Mesothelial cell of epicardium (in vitro differentiated cells): ENCODE measurements around the gene SUB1. TPM values are rescaled to one million over a fixed set of nuclear protein-coding genes. Genes with fewer than 3 reads are reported as not detected.
"Not testable (repeated sequence)": the region's sequence is repeated elsewhere in the genome, so short reads cannot be mapped to it uniquely, and the experiment has no call there.

ENCODE experiments used
- DNase-seq, 2 experiments: peaks; one replicate each; pipeline ENCODE4 v3.0.0; 2021; ENCODE audit warnings: low spot score in 2 of 2; ENCODE audit not compliant: unreplicated experiment in 2 of 2
- H3K27ac Mint-ChIP-seq: 2 replicates; pipeline ENCODE4 v1.8.0; 2021; ENCODE audit warnings: mixed read lengths
- H3K27me3 Mint-ChIP-seq: 2 replicates; pipeline ENCODE4 v1.8.0; 2021; ENCODE audit warnings: low read depth, mixed read lengths
- H3K36me3 Mint-ChIP-seq: 2 replicates; pipeline ENCODE4 v1.8.0; 2021; ENCODE audit warnings: mixed read lengths
- H3K4me1 Mint-ChIP-seq: 2 replicates; pipeline ENCODE4 v1.8.0; 2021; ENCODE audit warnings: mixed read lengths
- H3K4me3 Mint-ChIP-seq: 2 replicates; pipeline ENCODE4 v1.8.0; 2021; ENCODE audit warnings: mild to moderate bottlenecking, moderate library complexity, mixed read lengths
- H3K9me3 Mint-ChIP-seq: 2 replicates; pipeline ENCODE4 v1.8.0; 2021; ENCODE audit warnings: mixed read lengths
- CTCF ChIP-seq: fragments of 200-600 bp; sonication (generic); IDR thresholded peaks from one replicate; pipeline ENCODE4 v1.5.0; 2021; ENCODE audit warnings: antibody characterized with exemption; ENCODE audit not compliant: unreplicated experiment
- total RNA-seq: library from RNA; stranded (reverse); gene quantifications from 3 replicates; pipeline ENCODE4 v1.2.1, GENCODE V29; 2021

SUB1 gene
- 199 TPM in 3 replicates for total RNA-seq

GRCh38 chr5:32585446-32586275 is at the start of gene SUB1:
Gene SUB1 (plus strand): TSS chr5:32585557. CDS start chr5:32588513, 2,956 bp downstream.
- Mint-ChIP-seq H3K9me3 (peaks cover 6% of the 10 kb centered on the region), H3K4me1 (peaks cover 14% of the 10 kb centered on the region), H3K27ac (peak within 1 kb of the TSS; percentile 90), H3K4me3 (peak within 1 kb of the TSS; percentile 86), H3K27me3 (no peaks in the 10 kb centered on the region), H3K36me3 (peaks cover 5% of the 10 kb centered on the region)
- TF ChIP-seq CTCF, result no peak
- DNase-seq, result peak; percentile 86 to 91

GRCh38 chr5:32536246-32536645 is 49.1 kb upstream of the SUB1 start:
- Mint-ChIP-seq H3K4me3 (no peak overlapping the region), H3K27me3 (no peaks in the 10 kb centered on the region), H3K9me3 (peaks cover 7% of the 10 kb centered on the region), H3K27ac (no peak overlapping the region), H3K36me3 (no peaks in the 10 kb centered on the region), H3K4me1 (peaks cover 11% of the 10 kb centered on the region)
- TF ChIP-seq CTCF, result no peak
- DNase-seq, result no peak

GRCh38 chr5:32537437-32538029 is 47.8 kb upstream of the SUB1 start:
- not testable (repeated sequence) for H3K36me3 Mint-ChIP-seq, H3K27me3 Mint-ChIP-seq, H3K4me1 Mint-ChIP-seq, H3K27ac Mint-ChIP-seq, H3K9me3 Mint-ChIP-seq, H3K4me3 Mint-ChIP-seq, DNase-seq

- no peak for DNase-seq
- Mint-ChIP-seq H3K27me3 (no peaks in the 10 kb centered on the region), H3K9me3 (peaks cover 13% of the 10 kb centered on the region), H3K36me3 (no peaks in the 10 kb centered on the region), H3K4me1 (no peaks in the 10 kb centered on the region), H3K27ac (no peak overlapping the region), H3K4me3 (no peak overlapping the region)
- no peak for TF ChIP-seq CTCF
These were observed 47.3 kb upstream of the SUB1 start for GRCh38 chr5:32538031-32538547.

GRCh38 chr5:32539981-32540845 is 45.1 kb upstream of the SUB1 start:
- Mint-ChIP-seq H3K36me3 (no peaks in the 10 kb centered on the region), H3K9me3 (peaks cover 6% of the 10 kb centered on the region), H3K4me1 (no peaks in the 10 kb centered on the region), H3K4me3 (no peak overlapping the region), H3K27me3 (no peaks in the 10 kb centered on the region), H3K27ac (no peak overlapping the region)
- no peak for TF ChIP-seq CTCF
- DNase-seq, result no peak
